SH-SY5Y (cell line): ENCODE measurements around the gene MAN2B2.

Experiments
- GATA2 ChIP-seq: IDR thresholded peaks from 2 replicates; pipeline ENCODE4 v1.6.1; 2011; ENCODE audit warnings: mild to moderate bottlenecking, low read depth, low read length
- GATA3 ChIP-seq: IDR thresholded peaks from 2 replicates; pipeline ENCODE4 v1.6.1; 2011; ENCODE audit warnings: low read depth, mild to moderate bottlenecking, low read length, moderate library complexity

Gene MAN2B2

GRCh38 chr4:6560416-6561172 lies 14.4 kb upstream of the MAN2B2 start:
- no peak for TF ChIP-seq GATA3
- no peak for TF ChIP-seq GATA2

DNA sequence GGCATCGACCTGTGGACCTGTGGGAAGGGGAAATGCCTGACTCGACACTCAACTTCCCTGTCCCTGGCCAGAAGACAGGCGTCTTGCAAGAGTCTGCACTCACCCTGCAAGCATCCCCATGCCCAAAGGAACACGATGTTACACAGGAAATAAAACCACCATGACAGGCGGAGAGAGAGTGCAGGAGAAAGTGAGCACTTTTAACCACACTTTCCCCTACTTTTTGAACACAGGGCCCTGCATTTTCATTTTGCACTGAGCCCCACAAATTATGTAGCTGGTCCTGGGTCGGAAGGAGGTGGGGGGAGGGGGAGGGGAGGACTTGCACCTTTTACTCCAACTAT lies 13.8 kb upstream of the MAN2B2 start:
- TF ChIP-seq GATA2 (no peak), GATA3 (no peak)

DNA sequence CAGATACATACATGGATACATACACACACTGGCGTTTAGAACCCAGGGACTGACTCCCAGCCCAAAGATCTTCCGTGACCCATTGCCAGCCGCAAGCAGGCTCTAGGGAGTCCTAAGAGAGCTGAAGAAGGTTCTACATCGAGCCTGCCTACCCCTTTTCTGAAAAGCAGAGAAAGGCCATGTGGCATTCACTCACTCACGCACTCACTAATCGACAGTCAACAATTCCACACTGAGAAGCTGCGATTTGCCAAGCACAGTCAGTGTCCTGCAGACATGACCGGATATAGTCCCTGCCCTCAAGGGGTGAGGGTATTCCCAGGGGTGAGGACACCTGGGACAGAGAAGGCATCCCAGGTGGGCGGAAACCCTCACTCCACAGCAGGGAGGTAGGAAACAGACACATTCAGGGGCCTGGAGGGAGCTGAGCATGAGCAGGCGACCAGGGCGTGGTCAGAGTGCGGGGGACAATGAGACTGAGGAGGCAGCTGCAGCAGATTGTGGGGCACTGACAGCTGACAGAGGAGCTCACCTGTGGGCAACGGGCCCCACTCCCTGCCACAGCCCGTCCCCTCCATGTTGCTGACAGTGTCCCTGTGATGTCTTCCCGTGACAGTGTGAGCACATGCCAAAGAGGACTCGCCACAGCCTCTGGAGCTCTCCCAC lies 13.2 kb upstream of the MAN2B2 start:
- no peak for TF ChIP-seq GATA3
- TF ChIP-seq GATA2: no peak

- TF ChIP-seq GATA2: no peak
- TF ChIP-seq GATA3: no peak
These were observed 11.8 kb upstream of the MAN2B2 start for GRCh38 chr4:6562931-6563901.

DNA sequence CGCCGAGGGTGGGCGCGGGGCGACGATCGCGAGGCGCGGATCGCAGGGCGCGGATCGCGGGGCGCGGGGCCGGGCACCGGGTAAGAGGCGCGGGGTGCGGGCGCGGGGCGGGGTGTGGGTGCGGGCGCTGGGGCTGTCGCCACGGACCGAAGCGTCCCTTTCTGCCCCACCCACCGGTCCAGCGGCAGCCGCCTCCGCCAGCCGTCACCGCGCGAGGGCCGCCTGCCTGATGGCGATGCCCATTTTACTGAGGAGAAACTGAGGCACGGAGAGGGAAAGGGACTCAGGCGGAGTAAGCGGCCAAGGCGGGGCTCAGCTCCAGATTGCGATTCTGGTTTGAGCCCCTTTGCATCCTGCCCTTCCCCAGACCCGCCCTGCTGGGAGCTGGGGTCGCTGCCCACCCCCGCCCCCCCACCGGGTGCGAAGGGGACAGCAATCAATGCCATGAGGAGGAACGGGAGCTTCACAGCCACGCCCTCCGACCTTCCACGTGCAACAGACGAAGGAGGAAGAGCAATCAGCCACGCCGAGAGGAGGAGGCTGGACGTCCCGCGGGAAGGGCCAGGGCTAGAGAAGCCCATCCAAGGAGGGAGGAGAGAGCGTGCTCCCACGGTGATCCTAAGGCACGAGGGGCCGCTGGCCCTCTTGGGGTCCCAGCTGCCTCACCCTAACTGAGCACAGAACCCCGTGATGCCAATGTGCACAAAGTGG lies 10.9 kb upstream of the MAN2B2 start:
- no peak for TF ChIP-seq GATA3
- no peak for TF ChIP-seq GATA2

GRCh38 chr4:6565691-6566390 lies 9.1 kb upstream of the MAN2B2 start:
- TF ChIP-seq GATA3 (no peak), GATA2 (no peak)

GRCh38 chr4:6566391-6567190 lies 8.4 kb upstream of the MAN2B2 start:
- TF ChIP-seq GATA2 (no peak), GATA3 (no peak)

GRCh38 chr4:6567218-6567617 lies 7.8 kb upstream of the MAN2B2 start:
- no peak for TF ChIP-seq GATA2
- TF ChIP-seq GATA3: no peak

GRCh38 chr4:6568148-6568547 lies 6.8 kb upstream of the MAN2B2 start:
- TF ChIP-seq GATA3: no peak
- TF ChIP-seq GATA2: no peak

DNA sequence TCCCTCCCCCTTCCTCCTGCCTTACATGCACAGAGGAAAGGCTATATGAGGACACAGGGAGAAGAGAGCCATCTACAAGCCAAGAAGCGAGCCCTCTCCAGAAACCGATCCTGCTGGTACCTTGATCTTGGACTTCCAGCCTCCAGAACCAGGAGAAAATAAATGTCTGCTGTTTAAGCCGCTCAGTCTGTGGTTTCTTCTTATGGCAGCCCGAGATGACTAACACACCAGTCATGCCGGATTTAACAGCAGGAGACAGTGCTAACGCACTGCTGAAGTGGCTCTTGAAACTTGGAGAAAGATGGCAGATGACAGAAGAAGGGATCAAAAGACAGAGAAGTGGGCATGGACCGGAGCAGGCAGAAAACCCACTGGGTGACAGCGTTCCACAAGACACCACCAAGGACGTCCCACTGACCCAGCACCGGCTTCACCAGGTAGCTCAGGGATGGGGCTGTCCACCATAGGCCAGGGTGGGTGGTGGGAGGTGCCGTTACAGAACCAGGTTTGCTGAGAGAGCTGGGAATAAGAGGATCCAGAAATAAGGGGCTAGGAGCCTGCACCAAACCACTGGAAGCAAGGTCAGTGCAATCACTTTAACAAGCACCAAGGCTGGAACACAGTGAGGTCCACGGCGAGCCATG lies 6.2 kb upstream of the MAN2B2 start:
- no peak for TF ChIP-seq GATA3
- no peak for TF ChIP-seq GATA2

DNA sequence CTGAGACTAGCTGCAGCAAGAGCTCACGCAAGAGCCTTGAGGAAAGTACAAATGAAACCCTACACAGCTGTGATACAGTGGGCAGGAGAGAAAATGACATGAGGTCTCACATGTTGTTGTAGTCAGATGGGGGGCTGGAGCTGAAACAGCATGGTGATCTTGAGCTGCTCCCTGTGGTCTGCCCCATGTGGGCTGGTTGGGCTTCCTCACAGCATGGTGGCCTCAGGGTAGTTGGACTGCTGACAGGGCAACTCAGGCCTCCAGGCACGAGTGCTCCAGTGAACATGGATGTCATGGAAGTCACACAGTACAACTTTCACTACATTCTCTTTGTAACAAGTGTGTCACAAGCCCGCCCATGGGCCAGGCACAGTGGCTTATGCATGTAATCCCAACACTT lies 3.4 kb upstream of the MAN2B2 start:
- no peak for TF ChIP-seq GATA3
- no peak for TF ChIP-seq GATA2

GRCh38 chr4:6573551-6573950 lies 1.4 kb upstream of the MAN2B2 start:
- TF ChIP-seq GATA2 (no peak), GATA3 (no peak)
